Activated T-cell treated with anti-CD3 and anti-CD28 coated beads, Interleukin-2, amount 50 U/mL, for 48 hours (primary cell): ENCODE data around the gene APOC3.

ENCODE experiments used
- DNase-seq, 2 experiments: peaks; one replicate each; pipeline ENCODE4 v3.0.0-alpha.2; 2020

The APOC3 gene

GRCh38 chr11:116807601-116808261 lies 22.0 kb upstream of the APOC3 start:
- DNase-seq = no peak

- DNase-seq = no peak
Observed at GRCh38 chr11:116808262-116809175, 21.2 kb upstream of the APOC3 start.

GRCh38 chr11:116811194-116811593 lies 18.5 kb upstream of the APOC3 start:
- DNase-seq = no peak

GRCh38 chr11:116812109-116812508 lies 17.6 kb upstream of the APOC3 start:
- no peak for DNase-seq

- DNase-seq = no peak
Observed at GRCh38 chr11:116813170-116813569, 16.5 kb upstream of the APOC3 start.

GRCh38 chr11:116813781-116814471 lies 15.8 kb upstream of the APOC3 start:
- DNase-seq = no peak

GRCh38 chr11:116814502-116814901 lies 15.2 kb upstream of the APOC3 start:
- DNase-seq = no peak

- DNase-seq = no peak
Observed at GRCh38 chr11:116819049-116819448, 10.7 kb upstream of the APOC3 start.

GRCh38 chr11:116821050-116821918 lies 8.4 kb upstream of the APOC3 start:
- DNase-seq = no peak

- DNase-seq = no peak
Observed at GRCh38 chr11:116822575-116822974, 7.1 kb upstream of the APOC3 start.

GRCh38 chr11:116823031-116823843 lies 6.5 kb upstream of the APOC3 start, which contains the start of gene APOA4:
Gene APOA4, minus strand, starts transcription at chr11:116823304. Its CDS starts 113 bp downstream, at chr11:116823191.
- DNase-seq = no peak

- DNase-seq = no peak
Observed at GRCh38 chr11:116825434-116825833, 4.3 kb upstream of the APOC3 start.

- DNase-seq = no peak
Observed at GRCh38 chr11:116825854-116826750, 3.6 kb upstream of the APOC3 start.

- DNase-seq = no peak
Observed at GRCh38 chr11:116826751-116827431, 2.8 kb upstream of the APOC3 start.

GRCh38 chr11:116827461-116827860 lies 2.2 kb upstream of the APOC3 start:
- DNase-seq = no peak

- no peak for DNase-seq
Observed at GRCh38 chr11:116828632-116829524, 829 bp upstream of the APOC3 start.

- DNase-seq = no peak
Observed at GRCh38 chr11:116830184-116830912, 641 bp downstream of the APOC3 start.

GRCh38 chr11:116831790-116832349 lies 2.2 kb downstream of the APOC3 start:
- DNase-seq = no peak
